ENCODE data around the gene MMAB. TPM values are rescaled to one million over a fixed set of nuclear protein-coding genes. Genes with fewer than 3 reads are reported as not detected.

The MMAB gene
- total RNA-seq (2022; extraction: Qiagen RNA extraction) = 26.5 to 32.3 TPM (median 28.4 TPM) in 5 replicates

GRCh38 chr12:109573029-109573913 is at the start of gene MMAB, which contains the start of gene MVK:
Gene MMAB (minus strand): TSS chr12:109573504. CDS start chr12:109573480, 24 bp downstream.
Gene MVK (plus strand): TSS chr12:109573794. CDS start chr12:109574823, 1,029 bp downstream.

Other genes with a start within 250 kb of the MMAB start
- not detected in 5 replicates for gene MYO1H, start 225.6 kb downstream of the MMAB start, total RNA-seq (2022; extraction: Qiagen RNA extraction)
- gene KCTD10, start 96.2 kb downstream of the MMAB start, total RNA-seq (2022; extraction: Qiagen RNA extraction) = 39.5 to 53.6 TPM (median 44.7 TPM) in 5 replicates
- 12.5 to 15.2 TPM (median 13.5 TPM) in 5 replicates for gene UBE3B, start 95.9 kb downstream of the MMAB start, total RNA-seq (2022; extraction: Qiagen RNA extraction)
- 6.3 to 9.4 TPM (median 8.1 TPM) in 5 replicates for gene MVK, start 290 bp upstream of the MMAB start, total RNA-seq (2022; extraction: Qiagen RNA extraction)
- gene FAM222A, start 140.3 kb upstream of the MMAB start, total RNA-seq (2022; extraction: Qiagen RNA extraction) = 3.4 to 7.2 TPM (median 5.2 TPM) in 5 replicates

Data from A549 treated with CORT108297 at 1 μM for 4 hours (cell line).